NCI-H1436 (cell line): ENCODE results near the gene TAS2R40.

Experiments used
- DNase-seq: peaks from one replicate; lab custom pipeline; 2025; lab: John Stamatoyannopoulos, UW

The TAS2R40 gene

GRCh38 chr7:143225047-143225446 lies 3.2 kb downstream of the TAS2R40 start:
- no peak for DNase-seq

DNA sequence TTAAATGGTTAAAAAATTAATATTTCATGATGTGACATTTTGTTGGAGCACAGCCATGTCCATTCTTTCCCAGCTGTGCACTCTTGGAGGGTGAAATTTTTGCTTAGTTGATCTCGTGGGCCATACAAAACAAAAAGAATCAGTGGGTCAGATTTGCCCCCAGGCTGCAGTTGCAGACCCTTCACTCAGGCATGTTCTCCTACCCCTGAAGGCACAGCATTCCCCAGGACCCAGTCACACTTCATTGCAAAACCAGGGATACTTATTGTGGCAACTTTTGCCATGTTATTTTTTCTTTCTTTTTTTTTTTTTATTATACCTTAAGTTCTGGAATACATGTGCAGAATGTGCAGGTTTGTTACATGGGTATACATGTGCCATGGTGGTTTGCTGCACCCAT lies 6.0 kb downstream of the TAS2R40 start:
- DNase-seq: no peak

DNA sequence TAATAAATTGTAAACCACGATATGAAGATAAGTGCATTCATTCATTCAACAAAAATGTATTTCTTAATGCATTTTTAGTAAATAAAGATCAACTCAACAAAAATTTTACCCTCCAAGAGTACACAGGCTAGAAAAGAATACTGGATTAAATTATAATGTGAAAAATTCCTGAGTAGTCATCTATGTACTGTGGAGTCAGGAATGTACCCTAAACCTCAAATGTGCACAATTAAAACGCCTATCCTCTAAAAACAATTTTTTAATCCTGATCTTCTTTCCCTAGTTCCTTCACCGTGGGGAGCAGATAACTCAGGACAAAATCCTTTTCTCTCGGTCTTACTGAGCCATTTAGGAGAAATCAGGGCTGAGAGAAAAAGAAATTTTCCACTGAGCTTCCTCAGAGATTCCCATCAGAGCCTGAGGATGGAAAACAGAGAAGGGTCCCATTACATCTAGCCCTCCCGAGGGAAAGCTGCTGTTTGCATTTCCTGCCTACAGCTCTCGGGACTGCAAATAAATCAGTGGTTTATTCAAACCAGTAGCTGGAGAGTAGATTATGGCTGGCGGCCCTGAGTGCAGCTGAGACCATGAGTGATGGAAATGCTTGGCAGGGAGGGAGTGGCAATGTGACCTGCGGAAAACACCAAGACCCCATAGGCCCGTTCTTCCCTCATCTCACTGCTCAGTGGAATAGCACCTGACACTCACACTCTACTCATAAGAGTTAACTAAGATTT lies 7.4 kb downstream of the TAS2R40 start:
- no peak for DNase-seq

DNA sequence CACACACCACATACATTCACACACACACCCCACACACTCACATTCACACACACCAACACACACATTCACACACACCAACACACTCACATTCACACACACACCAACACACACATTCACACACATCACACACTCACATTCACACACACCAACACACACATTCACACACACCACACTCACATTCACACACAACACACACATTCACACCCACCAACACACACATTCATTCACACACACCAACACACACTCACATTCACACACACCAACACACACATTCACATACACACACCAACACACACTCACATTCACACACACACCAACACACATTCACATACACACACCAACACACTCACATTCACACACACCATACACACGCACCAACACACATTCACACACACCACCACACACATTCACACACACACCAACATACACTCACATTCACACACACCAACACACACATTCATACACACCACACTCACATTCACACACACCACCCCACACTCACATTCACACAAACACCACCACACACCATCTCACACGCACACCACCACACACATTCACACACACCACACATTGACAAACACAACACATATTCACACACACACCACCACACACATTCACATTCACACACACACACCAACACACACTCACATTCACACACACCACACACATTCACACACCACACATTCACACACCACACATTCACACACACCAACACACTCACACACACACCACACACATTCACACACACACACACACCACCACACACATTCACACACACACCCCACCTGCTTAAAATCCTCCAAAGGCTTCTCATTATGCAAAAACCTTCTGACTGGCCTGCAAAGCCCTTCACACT lies 9.0 kb downstream of the TAS2R40 start:
- no peak for DNase-seq

DNA sequence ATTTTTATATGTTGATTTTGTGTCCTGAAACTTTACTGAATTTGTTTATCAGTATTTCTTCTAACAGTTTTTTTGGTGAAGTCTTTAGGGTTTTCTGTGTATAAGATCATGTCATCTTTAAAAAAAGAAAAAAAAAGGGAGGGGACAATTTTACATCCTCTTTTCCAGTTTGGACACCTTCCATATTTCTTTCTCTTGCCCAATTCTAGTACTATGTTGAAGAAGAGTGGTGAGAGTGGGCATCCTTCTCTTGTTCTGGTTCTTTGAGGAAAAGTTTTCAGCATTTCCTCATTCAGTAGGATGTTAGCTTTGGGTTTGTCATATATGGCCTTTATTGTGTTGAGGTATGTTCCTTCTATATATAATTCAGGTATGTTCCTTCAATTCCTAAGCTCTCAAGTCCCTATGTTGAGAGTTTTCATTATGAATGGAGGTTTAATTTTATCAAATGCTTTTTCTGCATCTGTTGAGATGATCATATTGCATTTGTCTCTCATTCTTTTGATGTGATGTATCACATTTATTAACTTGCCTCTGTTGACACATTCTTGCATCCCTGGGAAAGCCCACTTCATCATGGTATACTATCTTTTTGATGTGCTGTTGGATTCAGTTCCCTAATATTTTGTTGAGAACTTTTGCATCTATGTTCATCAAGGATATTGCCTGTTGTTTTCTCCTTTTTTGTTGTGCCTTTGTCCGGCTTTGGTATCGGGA lies 12.1 kb downstream of the TAS2R40 start:
- no peak for DNase-seq

DNA sequence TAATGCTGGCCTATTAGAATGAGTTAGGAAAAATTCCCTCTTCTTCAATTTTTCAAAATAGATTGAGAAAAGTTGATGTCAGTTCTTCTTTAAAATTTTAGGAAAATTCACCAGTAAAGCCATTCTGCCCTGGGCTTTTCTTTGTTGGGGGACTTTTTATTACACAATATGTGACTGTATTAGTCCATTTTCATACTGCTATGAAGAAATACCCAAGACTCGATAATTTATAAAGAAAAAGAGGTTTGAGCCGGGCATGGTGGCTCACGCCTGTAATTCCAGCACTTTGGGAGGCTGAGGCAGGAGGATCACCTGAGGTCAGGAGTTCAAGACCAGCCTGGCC lies 12.7 kb downstream of the TAS2R40 start:
- DNase-seq: no peak

DNA sequence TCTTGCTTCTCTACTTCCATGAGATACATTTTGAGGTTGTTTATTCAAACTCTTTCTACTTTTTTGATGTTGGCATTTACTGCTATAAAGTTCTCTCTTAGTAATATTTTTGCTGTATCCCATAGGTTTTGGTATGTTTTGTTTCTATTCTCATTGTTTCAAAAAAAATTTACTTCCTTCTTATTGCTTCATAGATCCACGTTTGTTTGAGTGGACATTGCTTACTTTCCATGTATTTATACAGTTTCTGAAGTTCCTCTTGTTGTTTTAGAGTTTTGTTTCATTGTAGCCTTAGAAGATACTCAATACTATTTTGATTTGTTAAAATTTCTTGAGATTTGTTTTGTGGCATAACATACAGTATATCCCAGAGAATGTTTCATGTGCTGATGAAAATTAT lies 13.7 kb downstream of the TAS2R40 start:
- DNase-seq: no peak

DNA sequence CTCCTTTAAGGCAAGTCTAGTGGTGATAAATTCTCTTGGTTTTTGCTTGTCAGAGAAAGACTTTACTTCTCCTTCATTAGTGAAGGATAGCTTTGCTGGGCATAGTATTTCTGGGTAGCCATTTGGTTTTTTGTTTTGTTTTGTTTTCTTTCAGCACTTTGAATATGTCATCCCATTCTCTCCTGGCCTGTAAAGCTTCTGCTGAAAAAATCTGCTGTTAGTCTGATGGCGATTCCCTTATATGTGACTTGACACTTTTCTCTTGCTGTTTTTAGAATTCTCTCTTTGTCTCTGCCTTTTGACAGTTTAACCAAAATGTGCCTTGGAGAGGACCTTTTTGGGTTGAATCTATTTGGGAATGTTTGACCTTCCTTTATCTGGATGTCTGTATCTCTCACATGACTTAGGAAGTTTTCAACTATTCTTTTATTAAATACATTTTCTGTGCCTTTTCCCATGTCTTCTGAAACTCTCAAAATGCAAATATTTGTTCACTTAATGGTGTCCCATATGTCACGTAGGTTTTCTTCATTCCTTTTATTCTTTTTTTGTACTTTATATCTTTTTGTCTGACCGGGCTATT lies 14.7 kb downstream of the TAS2R40 start:
- DNase-seq: no peak

DNA sequence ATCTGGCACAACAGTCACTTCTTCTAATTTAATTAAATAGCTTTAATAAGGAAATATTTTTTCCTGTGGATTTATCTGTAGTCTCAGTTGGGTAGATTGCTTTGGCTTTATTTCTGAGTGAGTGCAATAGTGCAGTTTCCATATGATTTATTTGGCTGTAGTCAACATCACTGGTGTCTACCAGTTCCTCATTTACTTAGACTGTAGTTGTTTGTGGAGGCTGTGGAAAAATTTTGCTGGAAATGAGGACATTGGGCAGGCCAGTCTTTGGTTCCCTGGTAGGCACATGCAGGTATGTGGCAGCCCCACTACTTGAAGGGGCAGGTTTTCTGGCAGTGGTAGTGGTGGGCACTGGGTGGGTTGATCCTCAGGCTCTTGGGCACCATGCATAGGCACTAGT lies 15.5 kb downstream of the TAS2R40 start:
- DNase-seq: no peak

- no peak for DNase-seq
Observed at GRCh38 chr7:143238289-143238980, 16.6 kb downstream of the TAS2R40 start.

- DNase-seq: no peak
Observed at GRCh38 chr7:143239813-143240212, 18.0 kb downstream of the TAS2R40 start.

DNA sequence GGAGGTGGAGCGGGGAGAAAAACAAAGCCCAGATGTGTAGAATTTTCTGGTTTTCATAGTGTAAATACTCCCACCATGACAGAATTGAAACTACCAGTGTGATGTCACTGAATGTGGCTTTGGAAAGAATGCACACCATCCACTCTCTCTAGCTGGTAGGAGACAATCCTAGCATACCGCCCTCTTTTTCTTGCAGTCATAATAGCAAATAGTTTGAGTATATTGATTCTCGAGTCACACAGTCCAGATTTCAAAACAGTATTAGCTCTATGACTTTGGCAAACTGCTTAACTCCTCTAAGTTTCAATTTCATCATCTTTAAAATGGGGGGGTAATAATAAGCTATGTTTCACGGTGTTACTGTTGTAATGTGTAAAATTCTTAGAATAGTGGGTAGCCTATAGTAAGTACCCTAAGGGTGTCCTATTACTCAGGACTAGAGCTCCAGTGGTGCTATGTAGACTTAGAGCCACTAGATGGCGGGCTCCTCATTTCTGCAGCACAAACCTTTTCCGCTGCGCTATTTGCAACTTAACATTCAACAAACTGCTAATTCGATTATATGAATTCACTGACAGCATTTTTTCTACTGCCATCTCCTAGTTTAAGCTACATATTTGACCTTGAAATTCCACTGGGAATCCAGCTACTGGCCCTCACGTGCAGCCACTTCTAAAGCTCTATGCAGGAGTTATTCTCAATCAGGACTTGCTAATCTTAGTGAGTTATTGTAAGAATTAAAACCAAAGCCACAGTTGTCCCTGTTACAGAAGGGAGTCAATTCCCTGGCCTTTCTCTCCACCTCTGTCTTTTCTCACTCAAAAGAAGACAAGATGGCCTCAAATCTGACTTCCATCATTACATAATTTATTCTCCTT lies 18.7 kb downstream of the TAS2R40 start:
- DNase-seq: peak; percentile 21

DNA sequence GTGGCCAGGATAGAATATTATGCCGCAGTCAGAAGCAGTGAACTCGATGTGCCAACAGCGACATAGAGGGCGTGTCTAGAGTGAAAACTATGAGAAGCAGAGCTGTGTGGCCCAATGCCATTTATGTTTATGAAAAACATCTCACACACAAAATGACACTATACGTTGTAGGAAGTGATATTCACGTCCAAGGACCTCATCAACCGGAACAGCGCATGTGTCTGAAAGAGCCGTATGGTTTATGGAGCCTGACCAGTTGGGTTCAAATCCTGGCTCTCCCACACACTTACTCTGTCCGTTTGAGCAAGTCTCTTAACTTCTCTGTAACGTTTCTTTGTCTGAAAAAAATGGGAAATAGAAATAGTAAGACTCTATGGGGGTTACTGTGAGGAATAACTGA lies 20.5 kb downstream of the TAS2R40 start:
- no peak for DNase-seq

GRCh38 chr7:143243111-143243510 lies 21.3 kb downstream of the TAS2R40 start:
- DNase-seq: no peak

DNA sequence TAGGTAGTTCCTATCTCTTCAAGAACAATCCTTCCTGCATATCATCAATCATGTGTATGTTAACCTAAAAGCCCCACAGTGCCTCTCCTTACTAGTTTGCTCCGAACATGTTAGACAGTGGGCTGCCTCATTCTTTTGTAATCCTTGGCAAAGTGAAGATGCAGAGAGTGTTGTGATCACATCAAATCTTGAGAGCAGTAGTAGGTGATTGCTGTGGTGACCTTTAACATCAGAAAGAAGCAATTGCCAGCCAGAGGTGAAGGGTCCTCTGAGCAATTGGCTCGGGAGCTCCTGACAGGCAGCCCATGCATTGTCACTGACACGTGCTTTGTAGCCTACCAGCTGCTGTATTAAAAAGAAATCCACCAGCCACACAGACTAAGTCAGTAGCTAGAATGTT lies 21.8 kb downstream of the TAS2R40 start:
- DNase-seq: no peak

DNA sequence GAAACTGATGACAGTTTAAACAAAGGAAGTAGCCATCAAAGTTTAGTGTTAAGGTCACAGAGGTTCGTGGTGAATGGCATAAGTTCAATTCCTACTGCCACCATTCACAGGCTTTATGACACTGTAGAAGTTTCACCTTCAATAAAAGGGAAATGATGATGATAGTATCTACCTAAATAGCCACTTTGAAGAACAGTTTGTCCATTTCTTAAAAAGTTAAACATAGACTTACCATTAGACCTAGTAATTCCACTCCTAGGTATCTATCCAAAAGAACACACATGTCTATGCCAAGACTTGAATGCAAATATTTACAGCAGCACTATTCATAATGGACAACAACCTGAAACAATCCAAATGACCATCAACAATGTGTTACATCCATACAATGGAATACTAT lies 22.5 kb downstream of the TAS2R40 start:
- DNase-seq: no peak

GRCh38 chr7:143245123-143245522 lies 23.3 kb downstream of the TAS2R40 start:
- DNase-seq: no peak

DNA sequence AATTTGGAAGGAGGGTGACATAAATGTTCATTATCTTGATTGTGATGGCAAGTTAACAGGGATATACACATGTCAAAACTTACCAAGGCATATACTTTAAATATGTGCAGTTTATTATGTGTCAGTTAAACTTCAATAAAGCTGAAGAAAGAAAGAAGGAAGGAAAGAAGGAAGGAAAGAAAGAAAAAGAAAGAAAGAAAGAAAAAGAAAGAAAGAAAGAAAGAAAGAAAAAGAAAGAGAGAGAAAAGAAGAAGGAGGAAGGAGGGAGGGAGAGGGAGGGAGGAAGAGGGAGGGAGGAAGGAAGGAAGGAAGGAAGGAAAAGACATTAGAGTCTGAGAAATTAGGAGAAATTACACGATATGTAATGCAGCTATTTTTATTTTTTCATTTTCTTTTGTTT lies 25.5 kb downstream of the TAS2R40 start:
- DNase-seq: no peak

GRCh38 chr7:143248761-143249354 lies 27.0 kb downstream of the TAS2R40 start:
- no peak for DNase-seq

DNA sequence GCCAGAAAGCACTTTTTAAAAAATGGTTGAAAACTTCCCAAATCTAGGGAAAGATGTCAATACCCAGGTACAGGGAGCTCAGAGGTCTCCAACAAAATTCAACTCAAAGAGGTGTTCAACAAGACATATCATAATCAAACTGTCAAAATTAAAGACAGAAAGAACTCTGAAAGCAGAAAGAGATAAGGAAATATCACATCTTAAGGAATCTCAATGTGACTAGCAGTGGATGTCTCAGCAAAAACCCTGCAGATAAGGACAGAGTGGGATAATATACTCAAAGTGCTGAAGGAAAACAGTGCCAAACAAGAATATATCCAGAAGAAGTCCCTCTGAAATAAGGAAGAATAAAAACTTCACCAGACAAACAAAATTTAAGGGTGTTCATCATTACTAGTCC lies 28.4 kb downstream of the TAS2R40 start:
- no peak for DNase-seq

DNA sequence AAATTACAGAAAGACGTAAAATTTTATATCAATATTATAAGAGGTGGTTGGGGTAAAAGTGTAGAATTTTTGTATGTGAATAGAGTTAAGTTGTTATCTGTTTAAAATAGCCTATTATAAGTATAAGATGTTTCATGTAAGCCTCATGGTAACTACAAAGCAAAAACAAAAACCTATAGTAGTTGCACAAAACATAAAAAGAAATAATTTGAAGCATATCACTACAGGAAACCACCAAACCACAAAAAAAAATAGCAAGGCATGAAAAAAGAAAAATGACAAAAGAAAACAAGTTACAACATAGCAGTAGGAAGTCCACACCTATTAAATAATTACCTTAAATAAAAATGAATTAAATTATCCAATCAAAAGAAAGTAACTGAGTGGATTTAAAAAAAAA lies 29.0 kb downstream of the TAS2R40 start:
- no peak for DNase-seq
